HG03378 (cell line): ENCODE results near the gene TRIM51G.
"Not testable (repeated sequence)": the region's sequence is repeated elsewhere in the genome, so short reads cannot be mapped to it uniquely, and the experiment has no call there.

Experiments used
- ATAC-seq: cut with Tn5 transposase; IDR thresholded peaks from one replicate; pipeline ENCODE4 v1.9.1; 2021; ENCODE audit warnings: mild to moderate bottlenecking, moderate library complexity; ENCODE audit not compliant: unreplicated experiment

TRIM51G gene

DNA sequence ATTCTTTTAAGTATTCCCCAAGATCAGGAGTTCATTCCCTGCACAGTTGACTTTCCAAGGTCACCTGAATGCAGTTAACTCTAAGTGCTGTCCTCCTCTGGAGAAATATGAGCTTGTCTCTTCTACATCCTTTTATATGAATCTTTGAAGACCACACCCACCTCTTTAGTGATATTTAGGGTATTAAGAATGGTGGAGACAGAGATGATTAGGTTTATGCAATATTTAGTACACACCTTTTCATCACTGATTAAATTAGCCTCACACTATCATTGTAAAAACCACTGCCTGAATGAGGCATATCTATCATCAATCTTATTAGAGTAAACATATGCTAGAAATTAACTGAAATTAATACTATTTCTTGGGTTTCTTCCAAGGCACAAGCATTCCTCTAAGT lies at the start of gene TRIM51G:
Gene TRIM51G (minus strand): TSS at position 101 of the 400 bp plus-strand sequence. CDS start 2,190 bp downstream, outside the sequence.
- not testable (repeated sequence) for ATAC-seq

DNA sequence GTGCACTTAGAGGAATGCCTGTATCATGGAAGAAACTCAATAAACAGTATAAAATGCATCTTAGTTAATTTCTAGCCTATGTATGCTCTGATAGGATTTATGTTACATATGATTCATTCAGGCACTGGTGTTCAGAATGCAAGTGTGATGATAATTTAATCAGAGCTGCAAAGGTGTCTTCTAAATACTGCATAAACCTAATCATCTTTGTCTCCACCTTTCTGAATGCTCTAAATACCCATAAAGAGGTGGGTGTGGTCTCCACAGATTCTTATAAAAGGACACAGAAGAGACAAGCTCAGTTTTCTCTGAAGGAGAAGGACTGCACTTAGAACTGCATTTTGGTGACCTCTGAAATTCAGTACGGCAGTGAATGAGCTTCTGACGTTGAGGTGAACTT lies 44.8 kb upstream of the TRIM51G start, which contains the start of gene TRIM49B:
Gene TRIM49B (plus strand): TSS at position 301 of the 400 bp plus-strand sequence. CDS start 2,777 bp downstream, outside the sequence.
- not testable (repeated sequence) for ATAC-seq

- not testable (repeated sequence) for ATAC-seq
Observed at GRCh38 chr11:48968592-48968991, 15.1 kb downstream of the TRIM51G start.

- not testable (repeated sequence) for ATAC-seq
Observed at GRCh38 chr11:48955315-48956049, 28.2 kb downstream of the TRIM51G start.

DNA sequence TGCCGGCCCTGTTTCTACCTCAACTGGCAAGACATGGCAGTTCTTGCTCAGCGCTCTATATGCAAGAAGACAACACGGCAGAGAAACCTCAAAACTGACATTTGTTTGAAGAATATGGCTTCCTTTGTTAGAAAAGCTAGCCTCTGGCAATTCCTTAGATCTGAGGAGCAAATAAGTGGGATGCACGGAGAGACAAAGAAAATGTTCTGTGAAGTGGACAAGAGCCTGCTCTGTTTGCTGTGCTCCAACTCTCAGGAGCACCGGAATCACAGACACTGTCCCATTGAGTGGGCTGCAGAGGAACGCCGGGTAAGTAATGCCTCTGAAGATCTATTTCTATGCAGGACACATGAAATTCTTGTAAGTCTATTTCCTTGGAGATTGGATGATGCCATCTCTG lies 37.9 kb downstream of the TRIM51G start:
- ATAC-seq: not testable (repeated sequence)
